ENCODE measurements around the gene TNS4.

- TF ChIP-seq, protein P1, sequence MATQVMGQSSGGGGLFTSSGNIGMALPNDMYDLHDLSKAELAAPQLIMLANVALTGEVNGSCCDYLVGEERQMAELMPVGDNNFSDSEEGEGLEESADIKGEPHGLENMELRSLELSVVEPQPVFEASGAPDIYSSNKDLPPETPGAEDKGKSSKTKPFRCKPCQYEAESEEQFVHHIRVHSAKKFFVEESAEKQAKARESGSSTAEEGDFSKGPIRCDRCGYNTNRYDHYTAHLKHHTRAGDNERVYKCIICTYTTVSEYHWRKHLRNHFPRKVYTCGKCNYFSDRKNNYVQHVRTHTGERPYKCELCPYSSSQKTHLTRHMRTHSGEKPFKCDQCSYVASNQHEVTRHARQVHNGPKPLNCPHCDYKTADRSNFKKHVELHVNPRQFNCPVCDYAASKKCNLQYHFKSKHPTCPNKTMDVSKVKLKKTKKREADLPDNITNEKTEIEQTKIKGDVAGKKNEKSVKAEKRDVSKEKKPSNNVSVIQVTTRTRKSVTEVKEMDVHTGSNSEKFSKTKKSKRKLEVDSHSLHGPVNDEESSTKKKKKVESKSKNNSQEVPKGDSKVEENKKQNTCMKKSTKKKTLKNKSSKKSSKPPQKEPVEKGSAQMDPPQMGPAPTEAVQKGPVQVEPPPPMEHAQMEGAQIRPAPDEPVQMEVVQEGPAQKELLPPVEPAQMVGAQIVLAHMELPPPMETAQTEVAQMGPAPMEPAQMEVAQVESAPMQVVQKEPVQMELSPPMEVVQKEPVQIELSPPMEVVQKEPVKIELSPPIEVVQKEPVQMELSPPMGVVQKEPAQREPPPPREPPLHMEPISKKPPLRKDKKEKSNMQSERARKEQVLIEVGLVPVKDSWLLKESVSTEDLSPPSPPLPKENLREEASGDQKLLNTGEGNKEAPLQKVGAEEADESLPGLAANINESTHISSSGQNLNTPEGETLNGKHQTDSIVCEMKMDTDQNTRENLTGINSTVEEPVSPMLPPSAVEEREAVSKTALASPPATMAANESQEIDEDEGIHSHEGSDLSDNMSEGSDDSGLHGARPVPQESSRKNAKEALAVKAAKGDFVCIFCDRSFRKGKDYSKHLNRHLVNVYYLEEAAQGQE (IDR thresholded peaks at IDR 0.05; ENCODE audit: low read depth), result no peak
- TF ChIP-seq USF1 (IDR thresholded peaks at IDR 0.05) (no peak), NFIC (IDR thresholded peaks at IDR 0.05) (no peak), TAF1 (IDR thresholded peaks at IDR 0.05; ENCODE audit: low read depth) (no peak), FOXM1 (IDR thresholded peaks at IDR 0.05; ENCODE audit: borderline replicate concordance, low read depth) (no peak), CEBPB (IDR thresholded peaks at IDR 0.05) (no peak), YY1 (IDR thresholded peaks at IDR 0.05; ENCODE audit: low read depth) (no peak), EP300 (IDR thresholded peaks at IDR 0.05; ENCODE audit: borderline replicate concordance) (no peak), TCF12 (IDR thresholded peaks at IDR 0.05; ENCODE audit: low read depth) (no peak), RAD21 (IDR thresholded peaks at IDR 0.05; ENCODE audit: low read depth) (no peak), CREB1 (IDR thresholded peaks at IDR 0.05; ENCODE audit: low read depth) (no peak), EGR1 (IDR thresholded peaks at IDR 0.05) (no peak), TEAD4 (IDR thresholded peaks at IDR 0.05) (no peak)
- TF ChIP-seq, protein P2, sequence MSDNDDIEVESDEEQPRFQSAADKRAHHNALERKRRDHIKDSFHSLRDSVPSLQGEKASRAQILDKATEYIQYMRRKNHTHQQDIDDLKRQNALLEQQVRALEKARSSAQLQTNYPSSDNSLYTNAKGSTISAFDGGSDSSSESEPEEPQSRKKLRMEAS (IDR thresholded peaks at IDR 0.05), result no peak
These were observed 17.0 kb downstream of the TNS4 start for GRCh38 chr17:40484285-40484972.
